ENCODE measurements around the gene TAF3.

TAF3 gene

DNA sequence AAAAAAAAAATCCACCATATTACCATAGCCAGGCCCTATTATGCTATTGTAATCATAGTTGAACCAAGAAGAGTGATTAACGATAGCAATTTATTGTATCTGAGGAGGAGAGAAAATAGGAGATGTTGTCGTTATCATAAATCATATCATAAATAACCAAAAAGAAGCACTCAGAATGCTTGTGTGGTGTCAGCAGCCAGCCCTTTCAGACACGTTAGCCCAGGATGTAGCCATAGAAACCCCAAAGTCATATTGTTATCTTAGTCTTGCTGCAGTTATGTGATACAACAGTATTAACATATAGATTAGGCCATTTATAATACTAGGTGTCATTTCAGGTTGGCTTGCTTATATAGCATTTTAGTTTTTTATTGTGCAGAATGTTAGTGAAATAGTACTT, 134.0 kb downstream of the TAF3 start:
- in situ Hi-C loops (cut with HindIII; ENCODE audit: low pct_unique_long_range_greater_than_20kb, low sequenced_read_pairs) = no loop called here
- no peak for DNase-seq (ENCODE audit: low read depth in 1 of 2, low spot score in 1 of 2)
- TF ChIP-seq JUND (IDR thresholded peaks at IDR 0.05; ENCODE audit: low read depth) = no peak

DNA sequence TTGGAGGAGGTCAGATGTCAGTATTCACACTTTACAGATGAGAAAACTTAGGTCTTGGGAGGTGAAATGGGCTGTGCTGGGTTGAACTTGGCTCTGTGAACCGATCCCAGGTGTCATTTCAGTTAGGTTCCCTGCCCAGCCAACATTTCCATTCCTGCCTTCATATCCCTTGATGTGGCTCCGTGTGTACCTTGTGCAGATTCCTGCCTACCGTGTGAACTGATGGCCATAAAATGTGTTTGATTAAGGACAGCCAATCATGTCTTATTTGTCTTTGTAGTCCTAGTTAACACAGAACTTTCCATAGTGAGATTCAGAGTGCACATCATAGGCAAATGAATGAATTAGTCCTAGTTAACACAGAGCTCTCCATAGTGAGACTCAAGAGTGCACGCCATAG, 135.1 kb downstream of the TAF3 start:
- in situ Hi-C loops (cut with HindIII; ENCODE audit: low pct_unique_long_range_greater_than_20kb, low sequenced_read_pairs) = no loop called here
- no peak for DNase-seq (ENCODE audit: low read depth in 1 of 2, low spot score in 1 of 2)
- TF ChIP-seq JUND (IDR thresholded peaks at IDR 0.05; ENCODE audit: low read depth) = no peak

DNA sequence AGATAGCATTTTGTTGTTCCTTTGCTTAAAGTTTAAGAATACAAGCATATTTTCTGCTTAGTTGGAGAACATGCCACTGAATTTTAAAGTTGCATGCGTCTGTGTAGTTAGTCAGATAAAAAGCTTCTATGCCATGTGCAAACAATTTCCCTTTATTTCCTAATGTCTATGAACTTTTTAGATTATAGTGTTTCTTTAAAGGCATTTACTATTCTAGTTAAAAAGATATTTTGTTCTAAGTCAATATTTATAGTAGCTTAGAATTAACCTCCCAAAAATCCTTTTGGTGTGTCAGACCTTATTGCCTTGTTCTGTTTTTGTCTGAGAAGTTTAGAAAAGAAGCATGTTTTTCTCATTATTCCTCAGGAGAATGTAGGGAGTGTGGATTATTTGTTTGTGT, 137.1 kb downstream of the TAF3 start:
- no peak for DNase-seq (ENCODE audit: low read depth in 1 of 2, low spot score in 1 of 2)
- TF ChIP-seq JUND (IDR thresholded peaks at IDR 0.05; ENCODE audit: low read depth) = no peak
- in situ Hi-C loops (cut with HindIII; ENCODE audit: low pct_unique_long_range_greater_than_20kb, low sequenced_read_pairs) = no loop called here

DNA sequence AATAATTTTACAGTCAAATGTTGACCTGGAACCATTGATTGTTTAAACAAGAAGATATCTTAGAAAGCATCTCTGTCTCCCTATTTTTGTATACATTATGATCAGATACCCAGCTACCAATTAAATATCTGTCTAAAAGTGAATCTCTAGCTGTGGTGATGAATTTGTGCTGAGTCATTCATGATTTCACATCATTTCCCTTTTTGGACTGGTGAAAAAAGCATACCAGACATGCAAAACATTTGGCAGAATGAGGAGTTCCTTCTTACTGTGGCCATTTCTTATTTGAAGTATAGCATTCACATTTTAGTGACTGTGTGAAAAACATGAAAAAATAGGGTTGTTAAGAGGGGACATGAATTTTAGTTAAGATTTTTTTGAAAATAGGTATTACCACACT, 138.2 kb downstream of the TAF3 start:
- in situ Hi-C loops (cut with HindIII; ENCODE audit: low pct_unique_long_range_greater_than_20kb, low sequenced_read_pairs) = no loop called here
- DNase-seq (ENCODE audit: low read depth in 1 of 2, low spot score in 1 of 2) = no peak
- no peak for TF ChIP-seq JUND (IDR thresholded peaks at IDR 0.05; ENCODE audit: low read depth)

DNA sequence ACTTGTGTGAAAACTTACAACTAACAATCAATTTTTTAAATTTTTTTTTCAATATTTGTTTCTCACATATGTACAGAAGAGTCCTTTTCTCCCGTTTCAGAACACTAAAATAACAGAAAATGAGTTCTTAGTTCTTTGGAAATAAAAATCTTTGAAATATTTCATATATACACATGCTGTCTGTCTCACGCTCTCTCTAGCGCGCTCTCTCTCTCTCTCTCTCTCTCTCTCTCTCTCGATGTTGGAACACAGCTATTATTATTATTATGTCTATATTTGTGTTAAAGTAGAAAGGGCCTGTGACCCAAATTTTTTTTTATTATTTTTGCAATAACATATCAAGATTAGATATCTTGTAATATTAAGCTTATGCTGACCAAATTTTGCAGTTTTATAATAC, 139.3 kb downstream of the TAF3 start:
- in situ Hi-C loops (cut with HindIII; ENCODE audit: low pct_unique_long_range_greater_than_20kb, low sequenced_read_pairs) = no loop called here
- DNase-seq (ENCODE audit: low read depth in 1 of 2, low spot score in 1 of 2) = no peak
- no peak for TF ChIP-seq JUND (IDR thresholded peaks at IDR 0.05; ENCODE audit: low read depth)

DNA sequence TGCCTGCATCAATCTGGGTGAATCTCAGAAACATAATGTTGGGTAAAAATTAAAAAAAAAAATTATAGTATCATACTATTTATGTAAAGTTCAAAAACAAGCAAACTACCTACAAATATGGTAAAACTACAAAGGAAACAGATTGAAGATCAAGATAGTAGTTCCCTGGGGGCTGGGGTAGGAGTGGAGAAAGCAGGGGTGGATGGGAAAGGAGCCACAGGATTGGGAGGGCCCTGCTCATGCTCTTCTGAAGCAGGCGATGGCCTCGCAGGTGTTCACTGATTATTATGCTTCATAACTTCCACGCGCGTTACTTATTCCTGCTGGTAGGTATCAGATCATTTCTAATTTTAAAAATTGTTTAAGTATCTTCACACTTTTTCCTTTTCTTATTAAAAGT, 140.1 kb downstream of the TAF3 start:
- no peak for TF ChIP-seq JUND (IDR thresholded peaks at IDR 0.05; ENCODE audit: low read depth)
- DNase-seq (ENCODE audit: low read depth in 1 of 2, low spot score in 1 of 2) = no peak
- in situ Hi-C loops (cut with HindIII; ENCODE audit: low pct_unique_long_range_greater_than_20kb, low sequenced_read_pairs) = no loop called here

DNA sequence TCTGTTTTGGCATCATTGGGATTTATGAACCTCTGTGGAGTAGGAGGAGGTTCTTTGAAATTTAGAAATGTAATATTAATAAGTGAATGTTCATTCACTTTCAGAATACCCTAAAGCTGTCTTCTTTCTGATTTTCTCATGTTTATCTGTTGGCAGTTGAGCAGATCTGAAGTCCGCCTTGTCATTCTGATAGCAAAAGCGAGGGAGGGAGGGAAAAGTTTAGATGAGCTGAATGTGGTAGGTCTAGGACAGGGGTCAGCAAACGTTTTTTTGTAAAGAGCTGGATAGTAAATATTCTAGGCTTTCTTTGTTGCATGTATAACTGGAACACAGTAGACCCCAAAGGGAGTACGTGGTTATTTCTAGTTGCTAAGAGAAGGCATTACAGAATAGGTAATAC, 141.8 kb downstream of the TAF3 start:
- DNase-seq (ENCODE audit: low read depth in 1 of 2, low spot score in 1 of 2) = no peak
- in situ Hi-C loops (cut with HindIII; ENCODE audit: low pct_unique_long_range_greater_than_20kb, low sequenced_read_pairs) = no loop called here
- TF ChIP-seq JUND (IDR thresholded peaks at IDR 0.05; ENCODE audit: low read depth) = no peak

DNA sequence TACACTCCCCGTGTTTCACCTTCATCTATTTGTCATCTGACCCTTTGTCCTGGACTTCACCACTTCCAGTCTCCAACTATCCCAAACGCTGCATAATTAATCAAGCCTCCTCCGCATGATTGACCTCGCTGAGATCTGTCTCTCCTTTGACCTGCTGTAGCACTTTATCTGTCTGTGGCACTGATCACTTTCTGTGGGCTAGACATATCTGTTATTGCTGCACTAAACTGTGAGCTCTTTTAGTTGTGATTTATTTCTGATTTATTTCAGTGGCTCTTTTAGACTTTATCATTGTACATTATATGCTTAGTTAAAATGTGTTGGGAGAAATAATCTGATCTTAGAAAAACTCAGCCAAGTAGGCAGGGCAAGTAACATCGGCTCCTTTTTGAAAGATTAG, 144.3 kb downstream of the TAF3 start:
- no peak for TF ChIP-seq JUND (IDR thresholded peaks at IDR 0.05; ENCODE audit: low read depth)
- DNase-seq (ENCODE audit: low read depth in 1 of 2, low spot score in 1 of 2) = no peak

DNA sequence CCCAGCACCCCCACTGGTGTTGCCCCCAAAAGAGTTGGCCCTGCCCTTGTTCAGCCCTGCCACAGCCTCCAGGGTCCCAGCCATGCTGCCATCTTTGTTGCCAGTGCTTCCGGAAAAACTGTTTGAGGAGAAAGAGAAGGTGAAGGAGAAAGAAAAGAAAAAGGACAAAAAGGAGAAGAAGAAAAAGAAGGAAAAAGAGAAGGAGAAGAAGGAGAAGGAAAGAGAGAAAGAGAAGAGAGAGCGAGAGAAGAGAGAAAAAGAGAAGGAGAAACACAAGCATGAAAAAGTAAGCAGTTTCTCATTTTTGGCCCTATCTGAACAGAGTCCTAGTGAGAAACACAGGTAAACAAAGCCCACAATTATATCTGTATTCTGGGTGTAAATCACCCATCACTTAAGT, 147.2 kb downstream of the TAF3 start:
- no peak for TF ChIP-seq JUND (IDR thresholded peaks at IDR 0.05; ENCODE audit: low read depth)
- no peak for DNase-seq (ENCODE audit: low read depth in 1 of 2, low spot score in 1 of 2)
- in situ Hi-C loops (cut with HindIII; ENCODE audit: low pct_unique_long_range_greater_than_20kb, low sequenced_read_pairs) = no loop called here

More for the DNA sequence above, 144.3 kb downstream of the TAF3 start:
- in situ Hi-C loops (cut with HindIII; ENCODE audit: low pct_unique_long_range_greater_than_20kb, low sequenced_read_pairs) = no loop called here

DNA sequence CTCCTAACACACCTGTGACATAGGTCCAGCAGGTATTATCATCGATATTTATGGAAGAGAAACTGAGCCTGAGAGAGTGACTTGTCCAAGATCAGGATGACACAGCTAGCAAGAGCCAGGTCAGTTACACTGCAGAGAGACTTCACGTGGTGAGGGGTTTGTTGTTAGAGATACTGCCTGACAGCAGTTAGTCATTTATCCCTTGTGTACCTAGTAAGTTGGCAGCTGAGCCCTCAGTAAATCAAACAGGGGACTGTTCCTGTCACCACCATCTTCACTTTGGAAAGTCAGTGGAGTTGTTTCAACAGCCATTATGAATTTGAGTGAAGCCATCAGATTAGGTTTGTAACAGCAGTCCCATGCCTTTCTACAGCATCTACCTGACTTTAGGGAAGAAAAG, 148.7 kb downstream of the TAF3 start:
- DNase-seq (ENCODE audit: low read depth in 1 of 2, low spot score in 1 of 2) = no peak
- no peak for TF ChIP-seq JUND (IDR thresholded peaks at IDR 0.05; ENCODE audit: low read depth)
- in situ Hi-C loops (cut with HindIII; ENCODE audit: low pct_unique_long_range_greater_than_20kb, low sequenced_read_pairs) = no loop called here

DNA sequence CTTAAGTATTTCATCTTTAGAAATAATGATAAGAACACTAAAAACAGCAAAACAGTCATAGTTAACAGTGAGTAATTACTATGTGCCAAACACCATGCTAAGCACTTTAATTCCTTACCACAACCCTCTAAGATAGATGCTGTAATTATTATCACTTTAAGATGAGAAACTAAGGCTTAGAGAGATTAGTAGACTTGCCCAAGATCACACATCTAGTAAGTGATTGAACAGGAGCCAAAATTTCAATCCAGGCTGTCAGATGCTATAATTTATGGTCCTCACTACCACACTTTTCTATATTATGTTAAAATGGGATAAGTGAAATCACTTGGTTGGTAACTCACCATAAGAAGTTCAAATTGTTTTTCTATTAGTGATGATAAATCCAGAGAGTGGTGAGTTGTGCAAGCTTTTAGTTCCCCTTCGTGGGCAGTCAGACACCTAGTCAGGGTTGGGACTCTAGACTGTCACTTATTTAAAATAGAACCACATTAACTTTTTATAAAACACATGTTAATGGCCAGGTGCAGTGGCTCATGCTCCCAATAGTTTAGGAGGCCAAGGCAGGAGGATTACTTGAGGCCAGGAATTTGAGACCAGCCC, 150.3 kb downstream of the TAF3 start:
- DNase-seq (ENCODE audit: low read depth in 1 of 2, low spot score in 1 of 2) = no peak
- no peak for TF ChIP-seq JUND (IDR thresholded peaks at IDR 0.05; ENCODE audit: low read depth)
- in situ Hi-C loops (cut with HindIII; ENCODE audit: low pct_unique_long_range_greater_than_20kb, low sequenced_read_pairs) = no loop called here

DNA sequence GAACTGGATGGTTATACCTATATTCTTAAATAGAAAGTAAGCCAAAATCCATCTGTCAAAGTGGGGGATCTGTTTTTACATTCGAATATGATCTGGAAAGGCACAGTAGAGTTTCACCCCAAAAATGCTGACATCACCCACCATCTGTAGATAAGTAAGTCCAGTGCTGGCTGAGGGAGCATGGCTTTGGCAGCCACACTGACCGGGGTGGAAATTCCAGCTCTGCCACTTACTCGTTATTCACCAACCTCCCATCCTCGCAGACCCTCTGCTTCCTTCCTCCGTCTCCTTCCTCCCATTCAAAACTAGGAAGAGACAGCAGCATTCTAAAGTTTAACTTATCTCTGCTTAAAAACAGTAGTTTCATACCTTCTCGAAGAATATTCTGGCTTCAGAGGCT, 151.3 kb downstream of the TAF3 start:
- in situ Hi-C loops (cut with HindIII; ENCODE audit: low pct_unique_long_range_greater_than_20kb, low sequenced_read_pairs) = no loop called here
- DNase-seq (ENCODE audit: low read depth in 1 of 2, low spot score in 1 of 2) = no peak
- no peak for TF ChIP-seq JUND (IDR thresholded peaks at IDR 0.05; ENCODE audit: low read depth)

DNA sequence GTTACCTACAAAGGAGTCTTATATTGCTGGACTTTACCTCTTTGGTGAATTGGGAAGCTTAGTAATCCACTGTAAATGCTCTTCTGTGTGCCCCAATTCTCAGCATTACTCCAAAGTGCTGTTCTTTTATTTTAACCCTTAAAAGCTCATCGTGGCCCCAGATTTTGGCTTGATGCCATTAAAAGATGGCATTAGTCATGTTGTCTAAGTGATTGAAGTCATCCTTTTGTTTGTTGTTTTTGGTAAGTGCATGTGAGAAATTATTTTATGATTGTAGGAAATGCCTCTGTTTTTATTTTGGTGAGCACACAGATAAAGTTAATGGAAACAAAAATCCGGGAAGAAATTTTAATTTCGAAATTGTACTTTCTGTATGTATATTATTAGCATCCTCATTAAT, 153.6 kb downstream of the TAF3 start:
- no peak for DNase-seq (ENCODE audit: low read depth in 1 of 2, low spot score in 1 of 2)
- TF ChIP-seq JUND (IDR thresholded peaks at IDR 0.05; ENCODE audit: low read depth) = no peak

DNA sequence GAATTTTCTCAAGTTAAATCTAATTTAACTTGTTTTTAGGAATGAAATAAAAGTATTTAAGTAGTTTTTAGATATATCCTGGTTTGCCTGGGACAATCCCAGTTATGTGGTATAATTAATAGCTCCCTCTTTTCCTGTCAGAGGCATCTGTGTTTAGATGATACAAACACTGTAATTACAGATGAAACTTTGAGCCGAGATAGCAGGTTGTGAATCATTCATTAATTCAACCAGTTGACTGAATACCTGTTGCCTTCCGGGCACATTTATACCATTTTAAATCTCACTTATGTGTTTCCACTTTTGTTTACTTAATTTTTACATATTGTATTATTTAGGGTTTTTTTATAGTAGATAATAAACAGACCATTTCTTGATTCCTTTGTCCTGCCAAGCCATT, 154.1 kb downstream of the TAF3 start:
- no peak for TF ChIP-seq JUND (IDR thresholded peaks at IDR 0.05; ENCODE audit: low read depth)
- in situ Hi-C loops (cut with HindIII; ENCODE audit: low pct_unique_long_range_greater_than_20kb, low sequenced_read_pairs) = no loop called here
- DNase-seq (ENCODE audit: low read depth in 1 of 2, low spot score in 1 of 2) = no peak

More for the DNA sequence above, 153.6 kb downstream of the TAF3 start:
- in situ Hi-C loops (cut with HindIII; ENCODE audit: low pct_unique_long_range_greater_than_20kb, low sequenced_read_pairs) = no loop called here

Data from T47D (cell line).